SK-N-MC (cell line): ENCODE data around the gene PDZD7.
A peak's percentile ranks its signal among the peaks of the same experiment; 100 is the strongest.
"Not testable (repeated sequence)": the region's sequence is repeated elsewhere in the genome, so short reads cannot be mapped to it uniquely, and the experiment has no call there.

ENCODE experiments used
- DNase-seq: peaks from one replicate; pipeline ENCODE4 v3.0.0-alpha.2; 2011; ENCODE audit warnings: low read depth, low spot score
- H3K27ac ChIP-seq: fragments of 200-600 bp; sonication (generic); 2 replicates; pipeline ENCODE4 v1.5.1; 2016; ENCODE audit warnings: mixed run types
- H3K36me3 ChIP-seq: fragments of 200-600 bp; sonication (generic); 2 replicates; pipeline ENCODE4 v1.6.1; 2017; ENCODE audit warnings: antibody characterized with exemption, low read length, mixed read lengths; ENCODE audit not compliant: insufficient read depth
- H3K4me3 ChIP-seq: fragments of 200-600 bp; sonication (generic); 2 replicates; pipeline ENCODE4 v1.5.1; 2016
- H3K9ac ChIP-seq: fragments of 200-600 bp; sonication (generic); 2 replicates; pipeline ENCODE4 v1.8.0; 2017; ENCODE audit warnings: mixed run types, mixed read lengths; ENCODE audit not compliant: insufficient read length
- H3K9me3 ChIP-seq: fragments of 200-600 bp; sonication (generic); 2 replicates; pipeline ENCODE4 v1.6.1; 2017; ENCODE audit warnings: low read depth, mild to moderate bottlenecking, antibody characterized with exemption, low read length, moderate library complexity, mixed read lengths
- EZH2 ChIP-seq: fragments of 200-600 bp; sonication (generic); IDR thresholded peaks from one replicate; pipeline ENCODE4 v1.6.1; 2017; ENCODE audit warnings: antibody characterized with exemption
- FOXP2 ChIP-seq: optimal IDR thresholded peaks from 2 replicates; pipeline ENCODE3; 2011; ENCODE audit warnings: mild to moderate bottlenecking, moderate library complexity; ENCODE audit not compliant: insufficient read depth; ENCODE audit errors: extremely low read length, control extremely low read depth
- POLR2AphosphoS5 ChIP-seq: IDR thresholded peaks from 2 replicates; pipeline ENCODE4 v1.6.1; 2012; ENCODE audit warnings: mild to moderate bottlenecking, low read depth, low read length, borderline replicate concordance

Gene PDZD7

GRCh38 chr10:100976906-100977305, 54.0 kb downstream of the PDZD7 start:
- no peak for DNase-seq
- H3K9me3 ChIP-seq = no peaks in the 10 kb centered on the region
- no peak overlapping the region for H3K9ac ChIP-seq
- no peaks in the 10 kb centered on the region for H3K36me3 ChIP-seq
- H3K4me3 ChIP-seq = no peak overlapping the region
- TF ChIP-seq POLR2AphosphoS5 (no peak), EZH2 (no peak), FOXP2 (no peak)
- no peak overlapping the region for H3K27ac ChIP-seq

- H3K4me3 ChIP-seq, DNase-seq, H3K9ac ChIP-seq, H3K36me3 ChIP-seq, H3K27ac ChIP-seq, H3K9me3 ChIP-seq: not testable (repeated sequence)
Observed at GRCh38 chr10:100975397-100975796, 55.5 kb downstream of the PDZD7 start.

GRCh38 chr10:100972904-100973535, 57.9 kb downstream of the PDZD7 start:
- no peaks in the 10 kb centered on the region for H3K36me3 ChIP-seq
- no peaks in the 10 kb centered on the region for H3K9me3 ChIP-seq
- no peak overlapping the region for H3K27ac ChIP-seq
- H3K9ac ChIP-seq = no peak overlapping the region
- DNase-seq = no peak
- no peak overlapping the region for H3K4me3 ChIP-seq
- TF ChIP-seq POLR2AphosphoS5 (no peak), FOXP2 (no peak), EZH2 (no peak)

GRCh38 chr10:100972115-100972903, 58.6 kb downstream of the PDZD7 start:
- DNase-seq = no peak
- H3K27ac ChIP-seq = no peak overlapping the region
- no peak overlapping the region for H3K4me3 ChIP-seq
- H3K9me3 ChIP-seq = no peaks in the 10 kb centered on the region
- H3K9ac ChIP-seq = no peak overlapping the region
- no peaks in the 10 kb centered on the region for H3K36me3 ChIP-seq
- TF ChIP-seq EZH2 (no peak), FOXP2 (no peak), POLR2AphosphoS5 (no peak)

- Histone ChIP-seq H3K4me3 (no peak overlapping the region), H3K9ac (no peak overlapping the region), H3K27ac (no peak overlapping the region), H3K9me3 (no peaks in the 10 kb centered on the region), H3K36me3 (no peaks in the 10 kb centered on the region)
- TF ChIP-seq EZH2 = no peak
- no peak for TF ChIP-seq POLR2AphosphoS5
- TF ChIP-seq FOXP2 = no peak
- DNase-seq = no peak
Observed at GRCh38 chr10:100970914-100971811, 59.8 kb downstream of the PDZD7 start.

GRCh38 chr10:100970076-100970913, 60.6 kb downstream of the PDZD7 start:
- DNase-seq = no peak
- Histone ChIP-seq H3K9ac (peak overlapping the region; percentile 45), H3K27ac (no peak overlapping the region), H3K9me3 (no peaks in the 10 kb centered on the region), H3K4me3 (peak overlapping the region; percentile 76), H3K36me3 (no peaks in the 10 kb centered on the region)
- TF ChIP-seq POLR2AphosphoS5 = no peak
- TF ChIP-seq FOXP2 = no peak
- no peak for TF ChIP-seq EZH2

- Histone ChIP-seq H3K4me3 (peak within 1 kb of the TSS; percentile 76), H3K9ac (peak within 1 kb of the TSS; percentile 45), H3K9me3 (no peaks in the 10 kb centered on the region), H3K36me3 (no peaks in the 10 kb centered on the region), H3K27ac (no peak within 1 kb of the TSS)
- no peak for DNase-seq
- no peak for TF ChIP-seq POLR2AphosphoS5
- TF ChIP-seq EZH2 = no peak
- TF ChIP-seq FOXP2 = no peak
Observed at GRCh38 chr10:100969187-100970075, 61.5 kb downstream of the PDZD7 start, which contains the start of gene SEMA4G. SEMA4G (plus strand) TSS chr10:100969504; CDS start chr10:100972913, 3,409 bp downstream.
